ENCODE results near the gene ACVR1B.

The ACVR1B gene

DNA sequence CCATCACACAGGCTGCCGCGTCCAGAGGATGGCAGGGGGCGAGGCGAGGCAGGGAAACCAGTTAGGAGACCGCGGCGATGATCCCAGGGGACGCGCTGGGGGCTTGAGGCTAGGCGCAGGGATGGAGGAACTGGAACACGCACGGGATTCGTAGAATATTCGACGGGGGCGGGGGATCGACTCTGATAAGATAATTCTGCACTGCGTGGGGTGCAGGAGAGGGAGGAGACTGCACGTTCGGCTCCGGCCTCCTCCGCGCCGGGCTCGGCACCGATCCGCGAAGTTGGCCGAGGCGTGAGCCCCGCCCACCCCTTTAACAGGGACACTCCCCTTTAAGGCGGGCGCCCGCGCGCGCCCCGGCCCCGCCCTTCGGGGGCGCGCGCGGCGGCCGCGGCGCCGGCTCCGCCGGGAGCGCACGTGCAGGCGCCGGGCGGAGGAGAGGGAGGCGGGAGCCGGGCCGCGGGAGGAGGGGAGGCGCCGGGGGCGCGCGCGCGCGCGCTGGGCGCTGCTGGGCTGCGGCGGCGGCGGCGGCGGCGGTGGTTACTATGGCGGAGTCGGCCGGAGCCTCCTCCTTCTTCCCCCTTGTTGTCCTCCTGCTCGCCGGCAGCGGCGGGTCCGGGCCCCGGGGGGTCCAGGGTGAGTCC, at the start of gene ACVR1B:
ACVR1B (plus strand) TSS at position 501 of the 644 bp plus-strand sequence; CDS start at position 546, 45 bp downstream.
- DNase-seq: peak; percentile 94

DNA sequence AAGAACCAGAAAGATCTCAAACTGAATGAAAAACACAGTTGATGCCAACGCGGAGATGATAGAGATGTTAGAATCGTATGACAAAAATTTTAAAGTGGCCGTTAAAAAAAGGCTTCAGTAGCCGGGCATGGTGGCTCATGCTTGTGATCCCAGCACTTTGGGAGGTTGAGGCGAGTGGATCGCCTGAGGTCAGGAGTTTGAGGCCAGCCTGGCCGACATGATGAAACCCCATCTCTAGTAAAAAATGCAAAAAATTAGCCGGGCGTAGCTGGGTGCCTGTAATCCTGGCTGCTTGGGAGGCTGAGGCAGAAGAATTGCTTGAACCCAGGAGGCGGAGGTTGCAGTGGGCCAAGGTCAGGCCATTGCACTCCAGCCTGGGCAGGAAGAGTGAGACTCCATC, 49.6 kb upstream of the ACVR1B start:
- DNase-seq: no peak

GRCh38 chr12:51904951-51905470, 46.5 kb upstream of the ACVR1B start:
- DNase-seq: no peak

GRCh38 chr12:51905471-51906429, 45.7 kb upstream of the ACVR1B start:
- DNase-seq: no peak

DNA sequence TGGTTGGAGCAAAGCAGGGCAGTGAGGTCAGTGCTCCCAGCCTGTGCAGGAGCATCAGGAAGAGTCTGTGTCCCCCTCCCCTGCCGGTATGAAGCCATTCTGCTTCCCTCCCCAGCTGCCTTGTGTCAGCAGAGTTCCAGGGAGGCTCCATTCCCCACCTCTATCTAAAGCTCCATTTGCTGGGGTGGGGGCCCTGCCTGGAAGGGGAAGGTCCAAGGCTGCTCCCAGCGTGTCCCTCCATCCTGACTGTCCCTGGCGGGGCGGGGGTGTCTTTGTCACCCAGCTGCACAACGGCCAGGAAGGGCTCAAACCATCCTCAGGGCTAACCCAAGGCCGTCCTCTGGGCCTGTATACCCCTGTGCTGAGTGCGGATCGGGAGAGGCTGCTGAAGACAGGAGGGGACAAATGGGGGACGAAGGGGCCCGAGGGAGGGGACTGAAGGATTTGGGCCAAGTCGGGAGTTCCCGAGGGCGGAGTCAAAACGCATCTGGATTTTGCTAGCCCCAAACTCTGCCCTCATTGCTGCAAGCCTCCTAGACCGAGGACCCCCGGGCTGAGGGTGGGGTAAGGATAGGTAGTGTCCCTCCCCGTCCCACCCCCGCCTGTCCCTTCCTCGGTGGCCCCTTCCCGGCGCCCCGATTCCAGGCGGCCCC, 44.9 kb upstream of the ACVR1B start:
- DNase-seq: no peak

GRCh38 chr12:51907083-51907855, 44.2 kb upstream of the ACVR1B start, which contains the start of gene ACVRL1:
ACVRL1 (plus strand) TSS chr12:51907504; CDS start chr12:51912475, 4,971 bp downstream.
- no peak for DNase-seq

DNA sequence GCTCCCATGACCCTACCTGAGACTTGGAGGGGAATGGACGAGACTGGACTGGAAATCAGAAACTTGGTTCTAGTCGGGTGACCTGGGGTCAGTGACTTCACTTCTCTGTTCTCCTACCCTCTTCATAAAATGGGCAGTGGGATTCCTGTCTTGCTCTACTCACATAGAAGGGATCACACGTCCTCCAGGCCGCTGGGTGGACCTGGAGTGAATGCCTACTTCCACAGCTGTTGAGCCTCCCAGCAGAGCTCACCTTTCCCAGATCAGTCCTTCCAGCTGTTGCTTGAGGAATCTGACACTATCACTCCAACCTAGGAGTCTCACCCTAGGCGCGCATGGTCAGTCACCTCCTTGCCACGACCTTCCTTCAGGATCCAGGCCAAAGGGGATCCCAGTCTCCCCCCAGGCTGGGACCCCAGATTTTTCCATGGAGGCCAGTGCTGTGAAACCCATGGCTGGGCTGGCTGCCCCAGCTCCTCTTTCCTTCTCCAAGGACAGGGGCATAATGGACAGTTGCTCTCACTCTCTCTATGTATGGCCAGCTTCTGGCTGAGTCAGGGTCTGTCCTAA, 43.6 kb upstream of the ACVR1B start:
- DNase-seq: no peak

DNA sequence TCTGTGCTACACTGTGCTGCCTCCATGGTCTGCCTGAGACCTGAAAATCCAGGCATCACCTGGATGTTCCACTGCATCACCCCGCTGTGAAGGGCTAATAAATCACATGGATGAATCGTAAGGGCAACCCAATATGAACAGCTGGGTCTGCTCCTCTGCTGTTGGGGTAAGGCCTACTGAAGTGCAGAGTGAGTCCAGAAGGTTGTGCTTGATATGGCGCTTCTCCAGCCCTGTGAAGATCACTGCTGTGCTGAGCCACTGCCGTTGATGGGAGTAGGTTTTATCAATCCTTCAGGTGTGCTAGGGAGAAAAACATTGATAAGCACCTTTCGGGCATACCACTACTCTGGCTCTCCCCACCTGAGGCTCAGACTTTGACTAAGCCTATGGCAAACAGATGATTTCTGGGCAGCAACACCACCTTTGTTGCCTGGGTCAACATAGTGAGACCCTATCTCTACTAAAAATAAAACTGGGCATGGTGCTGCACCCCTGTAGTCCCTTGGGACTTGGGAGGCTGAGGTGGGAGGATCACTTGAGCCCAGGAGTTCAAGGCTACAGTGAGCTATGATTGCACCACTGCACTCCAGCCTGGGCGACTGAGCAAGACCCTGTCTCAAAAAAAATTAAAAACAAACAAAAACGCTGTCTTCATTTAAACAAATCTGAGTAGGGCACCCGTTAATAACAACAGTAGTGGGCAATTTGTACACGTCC, 42.5 kb upstream of the ACVR1B start:
- DNase-seq: no peak

GRCh38 chr12:51910168-51910567, 41.3 kb upstream of the ACVR1B start:
- no peak for DNase-seq

GRCh38 chr12:51910691-51911090, 40.8 kb upstream of the ACVR1B start:
- DNase-seq: no peak

DNA sequence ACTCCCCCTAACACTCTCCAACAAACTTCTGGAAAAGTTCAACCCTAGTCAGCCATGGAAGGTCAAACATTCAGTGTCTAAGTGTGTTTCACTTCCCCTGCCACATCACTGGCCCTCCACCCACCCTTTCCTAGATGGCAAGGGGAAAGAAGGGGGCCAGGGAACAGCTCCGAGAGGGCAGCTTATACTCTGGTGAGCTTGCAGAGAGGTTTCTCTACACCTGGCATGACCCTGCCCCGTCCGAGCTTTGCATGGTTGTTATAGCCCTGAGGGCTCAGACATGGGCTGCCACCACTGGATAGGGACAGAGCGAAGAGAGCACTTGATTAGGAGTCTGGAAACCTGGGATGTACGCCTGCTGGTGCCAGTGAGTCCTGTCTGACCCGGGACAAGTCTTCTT, 40.2 kb upstream of the ACVR1B start:
- no peak for DNase-seq

- DNase-seq: no peak
These were observed 39.4 kb upstream of the ACVR1B start for GRCh38 chr12:51911788-51912711.

GRCh38 chr12:51913071-51914033, 38.1 kb upstream of the ACVR1B start:
- DNase-seq: no peak

- DNase-seq: no peak
These were observed 37.2 kb upstream of the ACVR1B start for GRCh38 chr12:51914034-51914923.

DNA sequence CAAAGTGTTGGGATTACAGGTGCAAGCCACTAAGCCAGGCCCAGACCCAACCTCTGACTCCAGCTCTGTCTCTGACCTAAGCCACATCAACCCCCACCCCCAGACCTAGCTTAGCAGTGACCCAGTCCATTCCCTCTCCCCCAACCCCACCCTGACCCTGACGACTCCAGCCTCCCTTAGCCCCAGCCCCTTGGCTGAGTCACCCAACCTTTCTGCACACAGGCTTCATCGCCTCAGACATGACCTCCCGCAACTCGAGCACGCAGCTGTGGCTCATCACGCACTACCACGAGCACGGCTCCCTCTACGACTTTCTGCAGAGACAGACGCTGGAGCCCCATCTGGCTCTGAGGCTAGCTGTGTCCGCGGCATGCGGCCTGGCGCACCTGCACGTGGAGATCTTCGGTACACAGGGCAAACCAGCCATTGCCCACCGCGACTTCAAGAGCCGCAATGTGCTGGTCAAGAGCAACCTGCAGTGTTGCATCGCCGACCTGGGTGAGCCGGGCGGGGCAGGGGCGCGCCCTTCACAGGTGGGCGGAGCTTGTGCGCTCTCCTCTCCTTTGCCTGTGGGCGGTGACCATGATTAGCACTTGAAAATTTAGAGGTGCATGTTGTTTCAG, 36.4 kb upstream of the ACVR1B start:
- DNase-seq: no peak

DNA sequence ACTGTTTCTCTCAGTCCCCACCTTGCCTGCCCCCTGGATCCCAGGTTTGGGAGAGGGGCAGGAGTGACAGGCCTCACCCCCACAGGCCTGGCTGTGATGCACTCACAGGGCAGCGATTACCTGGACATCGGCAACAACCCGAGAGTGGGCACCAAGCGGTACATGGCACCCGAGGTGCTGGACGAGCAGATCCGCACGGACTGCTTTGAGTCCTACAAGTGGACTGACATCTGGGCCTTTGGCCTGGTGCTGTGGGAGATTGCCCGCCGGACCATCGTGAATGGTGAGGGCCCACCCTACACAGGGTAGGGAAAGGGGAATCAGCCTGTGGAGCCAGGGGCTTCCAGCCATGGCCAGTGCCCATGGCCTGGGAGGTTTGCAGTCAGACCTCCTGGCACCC, 35.5 kb upstream of the ACVR1B start:
- no peak for DNase-seq

DNA sequence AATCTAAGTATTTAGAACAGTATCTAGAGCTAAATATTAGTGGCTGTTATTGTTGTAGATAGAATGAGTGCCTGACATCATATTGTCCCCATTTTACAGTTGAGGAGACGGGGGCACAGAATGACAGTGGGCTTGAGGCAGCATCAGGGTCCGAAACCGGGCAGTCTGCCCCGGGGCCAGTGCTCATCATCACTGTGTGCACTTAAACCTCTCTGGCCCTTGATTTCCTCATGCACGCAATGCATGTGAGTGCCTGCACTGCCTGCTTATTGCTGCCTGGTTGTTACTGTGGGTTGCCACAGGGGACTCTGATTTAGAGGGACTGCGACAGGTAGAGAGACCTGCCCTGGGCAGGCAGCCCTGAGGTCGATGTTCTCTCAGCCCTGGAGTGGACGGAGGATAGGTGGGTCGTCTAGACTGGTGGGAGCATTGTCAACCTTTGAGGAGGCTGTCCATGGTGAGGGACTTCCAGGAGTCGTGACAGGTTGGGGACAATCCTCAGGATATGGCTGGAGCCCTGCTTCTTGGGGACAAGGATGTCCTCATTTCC, 34.4 kb upstream of the ACVR1B start:
- DNase-seq: no peak

Measured in NCI-H2171 (cell line).